Esophagus squamous epithelium (tissue), 4 donors: ENCODE results near the gene IL16.

Experiments
- CTCF ChIP-seq, 6 experiments: fragments of 450-650 bp in 4 of 6; fragments of 200-600 bp in 2 of 6; sonication (generic) in 2 of 6; IDR thresholded peaks; one replicate each; pipeline ENCODE4 v1.5.1; 2016 to 2019; ENCODE audit warnings: antibody characterized with exemption in 6 of 6, mild to moderate bottlenecking in 4 of 6, moderate library complexity in 4 of 6
- POLR2A ChIP-seq, 4 donors: fragments of 450-650 bp; IDR thresholded peaks; one replicate each; pipeline ENCODE4 v1.6.1; 2017; ENCODE audit warnings: antibody characterized with exemption in 4 of 4, mild to moderate bottlenecking in 4 of 4, moderate library complexity in 3 of 4

GRCh38 chr15:81356252-81356651, 159.6 kb downstream of the IL16 start:
- TF ChIP-seq CTCF (IDR thresholded peaks at IDR 0.05), result no peak
- TF ChIP-seq POLR2A (IDR thresholded peaks at IDR 0.05), result no peak
